Activated T-cell treated with anti-CD3 and anti-CD28 coated beads, Interleukin-2, amount 50 U/mL, for 4 hours (primary cell): ENCODE measurements around the gene SLC34A3. TPM values are rescaled to one million over a fixed set of nuclear protein-coding genes. Genes with fewer than 3 reads are reported as not detected.

Source experiments
- ATAC-seq, 2 donors: fragments of 200-7000 bp; cut with Tn5 transposase; one replicate each; pipeline ENCODE4 v1.10.0; 2021
- DNase-seq: peaks from one replicate; pipeline ENCODE4 v3.0.0-alpha.2; 2020
- H3K27me3 Mint-ChIP-seq: one replicate; pipeline ENCODE4 v1.8.0; 2021; ENCODE audit warnings: low read depth, mixed read lengths
- H3K36me3 Mint-ChIP-seq: one replicate; pipeline ENCODE4 v1.8.0; 2022; ENCODE audit warnings: mixed read lengths; ENCODE audit not compliant: insufficient read depth
- H3K4me1 Mint-ChIP-seq: one replicate; pipeline ENCODE4 v1.8.0; 2021; ENCODE audit warnings: low read depth, mixed read lengths
- H3K4me3 Mint-ChIP-seq: one replicate; pipeline ENCODE4 v1.8.0; 2021; ENCODE audit warnings: mild to moderate bottlenecking, moderate library complexity, mixed read lengths
- H3K9me3 Mint-ChIP-seq: one replicate; pipeline ENCODE4 v1.8.0; 2021; ENCODE audit warnings: mixed read lengths
- total RNA-seq, 3 donors: library from RNA; stranded (reverse); gene quantifications; one replicate each; pipeline ENCODE4 v1.2.1, GENCODE V29; 2021

Gene SLC34A3
- total RNA-seq, 3 donors from 2014 or later = not detected

- Mint-ChIP-seq H3K27me3 (no peaks in the 10 kb centered on the region), H3K9me3 (no peaks in the 10 kb centered on the region), H3K36me3 (peaks cover 12% of the 10 kb centered on the region), H3K4me1 (peaks cover 36% of the 10 kb centered on the region), H3K4me3 (peak overlapping the region; percentile 95)
- DNase-seq = no peak
- no peak for ATAC-seq
Observed at GRCh38 chr9:137204731-137205125, 26.0 kb upstream of the SLC34A3 start.

- Mint-ChIP-seq H3K9me3 (no peaks in the 10 kb centered on the region), H3K36me3 (peaks cover 12% of the 10 kb centered on the region), H3K4me3 (peak within 1 kb of the TSS; percentile 95), H3K4me1 (peaks cover 36% of the 10 kb centered on the region), H3K27me3 (no peaks in the 10 kb centered on the region)
- peak; percentile 91 for DNase-seq
- peak; percentile 63 to 64 for ATAC-seq
Observed at GRCh38 chr9:137205126-137206069, 25.3 kb upstream of the SLC34A3 start, which contains the start of the genes NDOR1 and TMEM203. NDOR1 (plus strand) TSS chr9:137205700; CDS start chr9:137205778, 78 bp downstream. TMEM203 (minus strand) TSS chr9:137205648; CDS start chr9:137205414, 234 bp downstream.

GRCh38 chr9:137206602-137207001 lies 24.1 kb upstream of the SLC34A3 start:
- Mint-ChIP-seq H3K4me3 (peak overlapping the region; percentile 95), H3K36me3 (peaks cover 12% of the 10 kb centered on the region), H3K4me1 (peaks cover 33% of the 10 kb centered on the region), H3K9me3 (no peaks in the 10 kb centered on the region), H3K27me3 (no peaks in the 10 kb centered on the region)
- no peak for ATAC-seq
- DNase-seq = no peak

- no peak for DNase-seq
Observed at GRCh38 chr9:137211532-137211931, 19.2 kb upstream of the SLC34A3 start.

GRCh38 chr9:137212520-137212919 lies 18.2 kb upstream of the SLC34A3 start:
- Mint-ChIP-seq H3K4me3 (no peak overlapping the region), H3K27me3 (no peaks in the 10 kb centered on the region), H3K9me3 (no peaks in the 10 kb centered on the region), H3K36me3 (peaks cover 7% of the 10 kb centered on the region), H3K4me1 (peaks cover 1% of the 10 kb centered on the region)
- DNase-seq = no peak
- ATAC-seq = no peak

More at GRCh38 chr9:137211532-137211931, 19.2 kb upstream of the SLC34A3 start:
- no peak for ATAC-seq
- no peaks in the 10 kb centered on the region for H3K27me3 Mint-ChIP-seq
- H3K4me1 Mint-ChIP-seq = peaks cover 11% of the 10 kb centered on the region
- H3K4me3 Mint-ChIP-seq = no peak overlapping the region
- peaks cover 13% of the 10 kb centered on the region for H3K36me3 Mint-ChIP-seq
- H3K9me3 Mint-ChIP-seq = no peaks in the 10 kb centered on the region

- Mint-ChIP-seq H3K4me3 (no peak overlapping the region), H3K4me1 (no peaks in the 10 kb centered on the region), H3K27me3 (no peaks in the 10 kb centered on the region), H3K36me3 (peaks cover 6% of the 10 kb centered on the region), H3K9me3 (no peaks in the 10 kb centered on the region)
- ATAC-seq (no peak), DNase-seq (no peak)
Observed at GRCh38 chr9:137213160-137214060, 17.3 kb upstream of the SLC34A3 start.

GRCh38 chr9:137214620-137215019 lies 16.1 kb upstream of the SLC34A3 start:
- ATAC-seq = no peak
- no peaks in the 10 kb centered on the region for H3K27me3 Mint-ChIP-seq
- no peaks in the 10 kb centered on the region for H3K9me3 Mint-ChIP-seq
- H3K4me3 Mint-ChIP-seq = no peak overlapping the region
- peaks cover 2% of the 10 kb centered on the region for H3K36me3 Mint-ChIP-seq
- H3K4me1 Mint-ChIP-seq = no peaks in the 10 kb centered on the region
- no peak for DNase-seq

- DNase-seq (no peak), ATAC-seq (no peak)
- Mint-ChIP-seq H3K4me1 (no peaks in the 10 kb centered on the region), H3K4me3 (no peak overlapping the region), H3K36me3 (peaks cover 2% of the 10 kb centered on the region), H3K27me3 (no peaks in the 10 kb centered on the region), H3K9me3 (no peaks in the 10 kb centered on the region)
Observed at GRCh38 chr9:137215196-137215986, 15.3 kb upstream of the SLC34A3 start.

- Mint-ChIP-seq H3K27me3 (no peaks in the 10 kb centered on the region), H3K9me3 (no peaks in the 10 kb centered on the region), H3K4me1 (no peaks in the 10 kb centered on the region), H3K4me3 (no peak overlapping the region), H3K36me3 (peaks cover 2% of the 10 kb centered on the region)
- ATAC-seq (no peak), DNase-seq (no peak)
Observed at GRCh38 chr9:137216188-137216965, 14.3 kb upstream of the SLC34A3 start.

GRCh38 chr9:137217276-137218211 lies 13.2 kb upstream of the SLC34A3 start:
- ATAC-seq = no peak
- H3K4me3 Mint-ChIP-seq = no peak overlapping the region
- H3K4me1 Mint-ChIP-seq = no peaks in the 10 kb centered on the region
- H3K36me3 Mint-ChIP-seq = peaks cover 2% of the 10 kb centered on the region
- no peaks in the 10 kb centered on the region for H3K9me3 Mint-ChIP-seq
- no peak for DNase-seq
- H3K27me3 Mint-ChIP-seq = no peaks in the 10 kb centered on the region

- peaks cover 2% of the 10 kb centered on the region for H3K36me3 Mint-ChIP-seq
- ATAC-seq = no peak
- H3K4me1 Mint-ChIP-seq = peaks cover 2% of the 10 kb centered on the region
- no peak overlapping the region for H3K4me3 Mint-ChIP-seq
- no peak for DNase-seq
- no peaks in the 10 kb centered on the region for H3K27me3 Mint-ChIP-seq
- H3K9me3 Mint-ChIP-seq = no peaks in the 10 kb centered on the region
Observed at GRCh38 chr9:137218212-137218753, 12.4 kb upstream of the SLC34A3 start.

- DNase-seq (no peak), ATAC-seq (no peak)
- H3K36me3 Mint-ChIP-seq = peaks cover 2% of the 10 kb centered on the region
- no peaks in the 10 kb centered on the region for H3K27me3 Mint-ChIP-seq
- no peak overlapping the region for H3K4me3 Mint-ChIP-seq
- H3K4me1 Mint-ChIP-seq = peaks cover 2% of the 10 kb centered on the region
- no peaks in the 10 kb centered on the region for H3K9me3 Mint-ChIP-seq
Observed at GRCh38 chr9:137218754-137219271, 11.9 kb upstream of the SLC34A3 start.
